Activated CD8-positive, alpha-beta memory T cell treated with anti-CD3 and anti-CD28 coated beads for 36 hours (primary cell): ENCODE measurements around the gene CLIC3. TPM values are rescaled to one million over a fixed set of nuclear protein-coding genes. Genes with fewer than 3 reads are reported as not detected.

Experiments
- CTCF ChIA-PET: fragments of 350-600 bp; sonication (Branson Sonifier 250); formaldehyde crosslinking; loops from one replicate; lab custom pipeline; 2021; ENCODE audit warnings: antibody characterized with exemption; lab: Charles Lee
- POLR2A ChIA-PET: fragments of 350-600 bp; sonication (Branson Sonifier 250); formaldehyde crosslinking; loops from one replicate; lab custom pipeline; 2021; ENCODE audit warnings: antibody characterized with exemption; lab: Charles Lee
- total RNA-seq, 2 experiments: library from RNA; stranded (reverse); gene quantifications; one replicate each; pipeline ENCODE4 v1.2.3, GENCODE V29; 2021

Gene CLIC3
- total RNA-seq, 2 experiments from 2014 or later = not detected

- POLR2A ChIA-PET = interaction anchor here (0.5 kb wide), 1 partner anchor 151 kb away, joined by 3 read pairs; no protein-coding TSS in a partner anchor
- CTCF ChIA-PET = interaction anchor here (0.6 to 6.0 kb wide), 3 partner anchors 13 to 48 kb away, joined by 3 to 31 read pairs (median 3); partner anchors contain the start of gene SAPCD2
Observed at GRCh38 chr9:137022662-137023008, 26.3 kb upstream of the CLIC3 start.

- CTCF ChIA-PET = interaction anchor here (0.6 to 6.0 kb wide), 3 partner anchors 13 to 48 kb away, joined by 3 to 31 read pairs (median 3); partner anchors contain the start of gene SAPCD2
- POLR2A ChIA-PET = interaction anchor here (0.5 to 0.6 kb wide), 2 partner anchors 150 to 211 kb away, joined by 3 to 5 read pairs; no protein-coding TSS in a partner anchor
Observed at GRCh38 chr9:137021979-137022661, 25.8 kb upstream of the CLIC3 start.

GRCh38 chr9:137021568-137021978 is 25.2 kb upstream of the CLIC3 start:
- CTCF ChIA-PET = interaction anchor here (1.0 to 6.0 kb wide), 2 partner anchors 8 to 14 kb away, joined by 4 to 31 read pairs; no protein-coding TSS in a partner anchor
- POLR2A ChIA-PET = interaction anchor here (0.6 to 1.2 kb wide), 2 partner anchors 13 to 210 kb away, joined by 3 to 5 read pairs; no protein-coding TSS in a partner anchor

- ChIA-PET POLR2A (interaction anchor here (1.2 kb wide), 1 partner anchor 14 kb away, joined by 3 read pairs; no protein-coding TSS in a partner anchor), CTCF (interaction anchor here (1.0 to 6.0 kb wide), 3 partner anchors 8 to 43 kb away, joined by 4 to 31 read pairs (median 4); no protein-coding TSS in a partner anchor)
Observed at GRCh38 chr9:137020771-137021567, 24.6 kb upstream of the CLIC3 start.

- POLR2A ChIA-PET = interaction anchor here (0.6 to 1.2 kb wide), 2 partner anchors 15 to 577 kb away, joined by 3 to 6 read pairs; no protein-coding TSS in a partner anchor
Observed at GRCh38 chr9:137019891-137020683, 23.7 kb upstream of the CLIC3 start.

GRCh38 chr9:137018761-137019559 is 22.6 kb upstream of the CLIC3 start:
- ChIA-PET CTCF (interaction anchor here (0.7 to 6.0 kb wide), 6 partner anchors 10 to 248 kb away, joined by 3 to 31 read pairs (median 6); partner anchors contain the start of gene ABCA2), POLR2A (no interaction called here)

More at GRCh38 chr9:137019891-137020683, 23.7 kb upstream of the CLIC3 start:
- CTCF ChIA-PET = interaction anchor here (0.7 to 6.0 kb wide), 6 partner anchors 9 to 250 kb away, joined by 3 to 31 read pairs (median 4); partner anchors contain the start of gene ABCA2

- ChIA-PET CTCF (interaction anchor here (1.5 to 6.0 kb wide), 2 partner anchors 17 to 50 kb away, joined by 7 to 31 read pairs; no protein-coding TSS in a partner anchor), POLR2A (no interaction called here)
Observed at GRCh38 chr9:137017791-137018497, 21.6 kb upstream of the CLIC3 start.

GRCh38 chr9:137017071-137017470 is 20.7 kb upstream of the CLIC3 start:
- ChIA-PET CTCF (interaction anchor here (3.1 kb wide), 1 partner anchor 12 kb away, joined by 10 read pairs; the partner anchor contains the start of gene ABCA2), POLR2A (no interaction called here)

GRCh38 chr9:137016436-137016835 is 20.1 kb upstream of the CLIC3 start:
- POLR2A ChIA-PET = no interaction called here
- CTCF ChIA-PET = interaction anchor here (3.1 kb wide), 1 partner anchor 13 kb away, joined by 10 read pairs; the partner anchor contains the start of gene ABCA2

GRCh38 chr9:137015976-137016375 is 19.6 kb upstream of the CLIC3 start:
- CTCF ChIA-PET = interaction anchor here (3.1 kb wide), 1 partner anchor 13 kb away, joined by 10 read pairs; the partner anchor contains the start of gene ABCA2

GRCh38 chr9:137015540-137015930 is 19.2 kb upstream of the CLIC3 start:
- ChIA-PET CTCF (interaction anchor here (3.1 kb wide), 1 partner anchor 13 kb away, joined by 10 read pairs; the partner anchor contains the start of gene ABCA2), POLR2A (no interaction called here)

More at GRCh38 chr9:137015976-137016375, 19.6 kb upstream of the CLIC3 start:
- POLR2A ChIA-PET = no interaction called here

- ChIA-PET POLR2A (no interaction called here), CTCF (interaction anchor here (3.1 kb wide), 1 partner anchor 14 kb away, joined by 10 read pairs; the partner anchor contains the start of gene ABCA2)
Observed at GRCh38 chr9:137014776-137015539, 18.6 kb upstream of the CLIC3 start.

GRCh38 chr9:137014166-137014565 is 17.8 kb upstream of the CLIC3 start:
- ChIA-PET CTCF (interaction anchor here (3.1 kb wide), 1 partner anchor 15 kb away, joined by 10 read pairs; the partner anchor contains the start of gene ABCA2), POLR2A (no interaction called here)

GRCh38 chr9:137013571-137013940 is 17.2 kb upstream of the CLIC3 start:
- POLR2A ChIA-PET = no interaction called here
- CTCF ChIA-PET = no interaction called here

- POLR2A ChIA-PET = no interaction called here
Observed at GRCh38 chr9:137012694-137013570, 16.6 kb upstream of the CLIC3 start.

More at GRCh38 chr9:137012694-137013570, 16.6 kb upstream of the CLIC3 start:
- CTCF ChIA-PET = no interaction called here
